NCI-H774 (cell line): ENCODE data around the gene TBC1D4.

ENCODE experiments used
- DNase-seq: peaks from one replicate; lab custom pipeline; 2025; lab: John Stamatoyannopoulos, UW

TBC1D4 gene

GRCh38 chr13:75485286-75486062 lies 3.5 kb upstream of the TBC1D4 start:
- DNase-seq: no peak

GRCh38 chr13:75482820-75483079 lies 781 bp upstream of the TBC1D4 start:
- DNase-seq: no peak

GRCh38 chr13:75481176-75482069 lies 546 bp downstream of the TBC1D4 start:
- peak; percentile 7 for DNase-seq

GRCh38 chr13:75480671-75481175 lies 1.2 kb downstream of the TBC1D4 start:
- peak; percentile 39 for DNase-seq

DNA sequence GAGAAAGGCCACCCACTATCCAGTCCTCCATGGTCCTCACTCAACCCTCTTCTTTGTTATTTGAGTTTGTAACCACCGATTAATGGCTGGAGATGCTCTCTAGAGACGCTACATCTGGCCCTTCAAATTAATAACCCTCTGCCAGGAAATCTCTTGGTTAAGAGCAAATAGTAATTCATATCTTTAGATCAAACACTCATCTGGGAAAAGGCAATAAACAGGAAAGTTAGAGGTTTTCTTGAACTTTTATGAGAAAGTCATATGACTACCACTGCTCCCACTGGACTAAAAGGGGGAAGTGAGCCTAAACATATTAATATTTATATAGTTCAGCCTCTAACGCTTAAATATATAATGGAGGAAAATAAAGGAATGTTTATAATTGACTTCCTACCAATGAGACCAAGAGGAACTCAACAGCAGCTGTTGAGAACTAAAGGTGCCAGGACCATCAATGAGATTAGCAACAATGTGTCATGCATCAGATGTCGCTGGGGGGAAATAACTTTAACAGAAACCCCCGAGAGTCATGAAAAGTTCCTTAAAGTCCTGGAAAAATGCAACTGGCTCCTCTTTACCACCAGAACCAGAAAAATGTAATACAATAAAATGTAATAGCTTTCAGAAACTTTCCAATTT lies 2.7 kb downstream of the TBC1D4 start:
- no peak for DNase-seq

DNA sequence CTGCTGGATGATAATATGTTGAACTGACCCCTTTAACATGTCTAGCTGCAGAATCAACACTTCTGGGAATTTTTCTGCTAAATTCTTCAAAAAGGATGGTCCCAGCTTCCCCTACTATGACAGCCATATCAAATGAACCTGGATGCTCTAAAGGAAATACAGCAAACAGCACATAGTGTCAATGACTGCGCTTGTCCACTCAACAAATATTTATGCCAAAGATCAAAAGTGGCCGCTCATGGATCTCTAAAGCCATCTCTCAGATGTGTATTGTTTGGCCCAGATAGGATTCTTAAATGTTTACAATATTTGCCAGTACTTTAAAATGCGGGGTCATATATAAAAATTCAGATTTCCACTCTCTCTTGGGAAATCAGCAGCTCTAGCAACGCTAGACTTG lies 3.3 kb downstream of the TBC1D4 start:
- no peak for DNase-seq

- no peak for DNase-seq
Observed at GRCh38 chr13:75474956-75475355, 7.0 kb downstream of the TBC1D4 start.

DNA sequence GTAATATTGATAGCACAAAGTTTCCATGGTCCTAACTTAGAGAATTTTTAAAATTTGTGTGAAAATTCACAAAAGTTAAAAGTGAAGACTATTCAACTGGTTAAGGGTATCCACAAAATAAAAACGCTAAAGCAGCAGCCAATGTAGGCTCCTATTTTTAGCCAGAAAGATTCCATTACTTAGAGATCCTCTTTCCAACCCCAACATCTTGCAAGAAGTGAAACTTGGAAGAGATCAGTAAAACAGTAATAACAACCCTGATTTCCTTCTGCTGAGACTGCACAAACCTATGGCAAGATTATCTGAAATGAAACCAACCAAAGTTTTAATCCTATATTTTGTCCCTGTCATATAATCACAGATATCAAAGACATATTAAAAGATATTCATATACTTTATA lies 8.5 kb downstream of the TBC1D4 start:
- no peak for DNase-seq

GRCh38 chr13:75470676-75471075 lies 11.3 kb downstream of the TBC1D4 start:
- no peak for DNase-seq

GRCh38 chr13:75469047-75469446 lies 12.9 kb downstream of the TBC1D4 start:
- DNase-seq: no peak

DNA sequence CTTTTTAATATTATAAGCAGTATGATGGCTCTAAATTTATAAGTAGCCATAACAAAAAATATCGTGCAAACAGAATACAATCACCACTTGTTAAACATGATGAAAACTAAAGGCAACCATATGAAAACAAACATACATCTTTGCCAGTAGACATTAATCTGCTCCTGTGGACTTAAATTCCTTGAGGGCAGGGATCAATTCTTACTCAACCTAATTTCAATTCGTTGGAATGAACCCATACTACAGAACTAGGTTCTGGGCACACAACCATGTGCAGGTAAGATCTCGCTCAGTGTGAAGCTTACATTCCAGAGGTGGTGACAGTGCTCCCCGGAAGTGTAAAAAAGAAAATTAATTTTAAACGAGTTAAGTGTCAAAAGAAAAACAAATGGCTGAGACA lies 13.4 kb downstream of the TBC1D4 start:
- no peak for DNase-seq

DNA sequence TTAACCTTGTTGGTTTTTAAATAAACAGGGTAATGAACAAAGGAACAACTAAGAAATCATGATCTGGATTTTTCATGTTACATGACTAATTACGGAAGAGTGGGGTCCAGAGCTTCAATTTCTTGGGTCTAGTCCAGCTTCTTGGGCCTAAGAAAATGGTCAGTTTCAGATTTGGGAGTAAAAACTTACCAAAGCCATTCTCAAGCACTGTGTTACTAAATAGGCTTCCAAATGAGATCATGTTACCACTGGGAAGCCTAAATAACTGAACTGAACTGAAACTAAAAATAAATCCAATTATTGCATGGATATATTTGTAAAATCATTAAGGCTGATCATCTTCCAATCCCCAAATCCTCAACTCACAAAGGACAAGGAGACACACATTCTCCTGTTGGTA lies 13.9 kb downstream of the TBC1D4 start:
- DNase-seq: no peak

DNA sequence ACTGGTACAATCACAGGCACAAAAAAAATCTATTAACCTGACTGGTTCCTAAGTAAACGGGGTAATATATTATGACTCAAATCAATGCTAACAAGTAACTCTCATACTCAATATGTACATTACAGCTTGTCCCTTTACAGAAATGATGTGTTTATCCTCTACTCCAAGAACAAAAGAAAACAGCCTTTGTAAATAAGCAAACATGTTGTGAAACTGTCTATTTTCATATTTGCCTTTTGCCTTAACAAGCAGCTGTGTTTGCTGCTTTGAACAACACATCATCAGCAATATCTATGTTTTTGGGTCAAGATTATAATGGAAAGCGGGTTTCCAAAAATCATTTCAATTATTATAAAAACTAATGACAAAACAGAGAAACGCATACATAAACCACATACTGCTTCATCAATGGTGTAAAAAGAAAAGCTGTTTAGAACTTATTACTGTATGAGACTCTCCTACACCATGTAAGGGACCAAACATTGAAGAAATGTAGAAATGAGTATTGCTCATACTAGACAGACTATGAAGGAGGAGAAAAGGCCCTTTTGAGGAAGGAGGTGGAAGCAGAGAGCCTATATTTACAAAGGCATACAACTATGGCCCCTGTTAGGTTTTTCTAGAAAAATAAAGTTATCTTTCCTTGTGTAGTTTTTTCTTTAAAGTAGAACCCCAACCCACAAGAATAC lies 14.8 kb downstream of the TBC1D4 start:
- peak; percentile 4 for DNase-seq

- DNase-seq: no peak
Observed at GRCh38 chr13:75465236-75465635, 16.7 kb downstream of the TBC1D4 start.

- no peak for DNase-seq
Observed at GRCh38 chr13:75461314-75461713, 20.7 kb downstream of the TBC1D4 start.

DNA sequence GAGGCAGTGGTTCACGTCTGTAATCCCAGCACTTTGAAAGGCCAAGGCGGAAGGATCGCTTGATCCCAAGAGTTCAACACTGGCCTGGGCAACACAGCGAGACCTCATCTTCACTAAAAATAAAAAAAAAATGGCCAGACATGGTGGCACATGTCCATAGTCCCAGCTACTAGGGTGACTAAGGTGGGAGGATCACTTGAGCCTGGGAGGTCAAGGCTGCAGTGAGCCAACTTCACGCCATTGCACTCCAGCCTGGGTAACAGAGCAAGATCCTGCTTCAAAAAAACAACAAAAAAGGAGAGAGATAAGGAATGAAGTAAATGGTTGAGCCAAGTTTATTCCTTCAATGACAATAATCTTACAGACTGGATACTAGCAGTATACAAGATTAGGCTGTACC lies 21.3 kb downstream of the TBC1D4 start:
- no peak for DNase-seq

- DNase-seq: peak; percentile 36
Observed at GRCh38 chr13:75458696-75459422, 23.1 kb downstream of the TBC1D4 start.

DNA sequence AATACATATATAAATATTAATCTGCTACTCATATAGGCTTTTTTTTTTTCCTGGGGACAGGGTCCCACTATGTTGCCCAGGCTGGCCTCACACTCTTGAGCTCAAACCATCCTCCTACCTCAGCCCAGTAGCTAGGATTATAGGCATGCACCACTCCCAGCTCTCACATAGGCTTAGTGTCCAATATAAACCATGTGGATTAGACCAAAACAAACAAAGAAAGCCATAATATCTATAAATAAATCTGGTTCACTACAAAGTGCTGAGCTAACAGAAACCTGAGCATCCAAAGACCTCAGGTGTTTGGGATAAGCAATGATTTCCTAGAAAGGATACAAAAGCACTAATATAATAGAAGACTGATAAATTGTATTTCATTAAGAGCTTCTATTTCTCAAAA lies 26.0 kb downstream of the TBC1D4 start:
- DNase-seq: no peak

GRCh38 chr13:75454497-75454896 lies 27.5 kb downstream of the TBC1D4 start:
- DNase-seq: no peak

DNA sequence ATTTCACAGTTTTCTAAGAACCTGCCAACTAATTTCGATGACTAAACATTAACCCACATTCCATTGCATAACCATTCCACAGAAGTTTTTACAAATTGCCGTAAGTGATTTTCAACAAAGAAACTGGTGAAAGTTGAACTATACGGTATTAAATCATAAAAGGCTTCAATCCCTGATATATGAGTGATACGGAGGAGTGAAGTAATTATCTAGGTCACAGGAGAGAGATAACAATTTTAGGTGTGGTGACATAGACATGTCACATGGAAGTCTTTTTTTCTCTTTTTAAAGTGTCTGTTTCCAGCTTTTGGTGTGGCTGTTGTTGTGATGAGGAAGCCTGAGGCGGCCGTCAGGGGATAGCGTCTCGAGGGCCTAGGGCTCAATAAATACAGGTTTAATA lies 29.4 kb downstream of the TBC1D4 start:
- no peak for DNase-seq

DNA sequence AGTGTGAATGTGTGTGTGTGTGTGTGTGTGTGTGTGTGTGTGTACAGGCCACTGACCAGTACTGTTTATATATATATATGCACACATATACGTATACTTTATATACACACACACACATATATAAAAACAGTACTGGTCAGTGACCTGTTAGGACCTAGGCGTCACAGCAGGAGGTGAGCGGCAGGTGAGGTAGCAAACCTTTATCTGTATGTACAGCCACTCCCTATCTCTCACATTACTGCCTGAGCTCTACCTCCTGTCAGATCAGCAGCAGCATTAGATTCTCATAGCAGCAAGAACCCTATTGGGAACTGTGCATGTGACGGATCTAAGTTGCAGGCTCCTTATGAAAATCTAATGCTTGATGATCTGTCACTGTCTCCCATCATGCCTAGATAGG lies 34.5 kb downstream of the TBC1D4 start:
- no peak for DNase-seq

DNA sequence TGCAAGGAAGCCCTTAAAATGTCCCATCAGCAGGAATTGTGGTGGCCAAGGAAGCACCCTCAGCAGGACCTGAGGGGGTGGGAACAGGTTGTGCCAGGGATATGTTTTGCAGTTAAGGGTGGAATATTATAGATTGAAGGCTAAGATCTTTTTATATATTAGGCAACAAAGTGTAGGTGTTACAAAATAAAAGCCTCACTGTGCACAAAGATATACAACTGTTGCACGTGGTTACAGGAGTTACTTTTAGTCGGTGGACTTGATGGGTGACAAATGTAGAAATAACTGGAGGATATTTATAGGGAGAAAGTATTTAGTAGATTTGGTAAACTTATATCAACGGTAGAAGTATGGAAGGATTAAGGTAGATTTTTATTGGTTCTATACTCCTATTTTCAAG lies 35.1 kb downstream of the TBC1D4 start:
- no peak for DNase-seq
